GDM1 (cell line): Measurements from ENCODE around the gene LINGO3.

ENCODE experiments used
- DNase-seq: peaks from one replicate; lab custom pipeline; 2025; lab: John Stamatoyannopoulos, UW

The LINGO3 gene

DNA sequence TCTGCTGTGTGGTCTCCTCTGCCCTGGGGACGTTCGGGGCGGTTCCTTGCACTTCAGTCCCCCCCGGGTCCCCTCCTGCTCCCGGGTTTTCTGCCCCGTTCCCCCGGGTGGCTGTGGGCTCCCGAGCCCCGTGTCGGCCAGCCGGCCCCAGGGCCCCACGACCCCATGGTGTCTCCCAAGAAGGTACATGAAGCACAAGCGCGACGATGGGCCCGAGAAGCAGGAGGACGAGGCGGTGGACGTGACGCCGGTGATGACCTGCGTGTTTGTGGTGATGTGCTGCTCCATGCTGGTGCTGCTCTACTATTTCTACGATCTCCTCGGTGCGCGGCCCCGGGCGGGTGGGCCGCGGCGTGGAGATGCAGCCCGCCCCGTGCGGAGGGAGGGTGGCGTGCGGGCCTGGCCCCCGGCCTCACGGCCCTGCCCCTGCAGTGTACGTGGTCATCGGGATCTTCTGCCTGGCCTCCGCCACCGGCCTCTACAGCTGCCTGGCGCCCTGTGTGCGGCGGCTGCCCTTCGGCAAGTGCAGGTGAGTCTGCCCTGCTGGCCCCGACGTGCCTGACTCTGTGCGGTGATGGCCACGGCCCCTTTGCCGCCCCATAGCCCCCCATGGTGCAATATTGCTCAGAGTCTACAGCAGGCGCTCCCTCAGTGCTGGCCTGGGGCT is 31.8 kb upstream of the LINGO3 start:
- DNase-seq, result no peak

DNA sequence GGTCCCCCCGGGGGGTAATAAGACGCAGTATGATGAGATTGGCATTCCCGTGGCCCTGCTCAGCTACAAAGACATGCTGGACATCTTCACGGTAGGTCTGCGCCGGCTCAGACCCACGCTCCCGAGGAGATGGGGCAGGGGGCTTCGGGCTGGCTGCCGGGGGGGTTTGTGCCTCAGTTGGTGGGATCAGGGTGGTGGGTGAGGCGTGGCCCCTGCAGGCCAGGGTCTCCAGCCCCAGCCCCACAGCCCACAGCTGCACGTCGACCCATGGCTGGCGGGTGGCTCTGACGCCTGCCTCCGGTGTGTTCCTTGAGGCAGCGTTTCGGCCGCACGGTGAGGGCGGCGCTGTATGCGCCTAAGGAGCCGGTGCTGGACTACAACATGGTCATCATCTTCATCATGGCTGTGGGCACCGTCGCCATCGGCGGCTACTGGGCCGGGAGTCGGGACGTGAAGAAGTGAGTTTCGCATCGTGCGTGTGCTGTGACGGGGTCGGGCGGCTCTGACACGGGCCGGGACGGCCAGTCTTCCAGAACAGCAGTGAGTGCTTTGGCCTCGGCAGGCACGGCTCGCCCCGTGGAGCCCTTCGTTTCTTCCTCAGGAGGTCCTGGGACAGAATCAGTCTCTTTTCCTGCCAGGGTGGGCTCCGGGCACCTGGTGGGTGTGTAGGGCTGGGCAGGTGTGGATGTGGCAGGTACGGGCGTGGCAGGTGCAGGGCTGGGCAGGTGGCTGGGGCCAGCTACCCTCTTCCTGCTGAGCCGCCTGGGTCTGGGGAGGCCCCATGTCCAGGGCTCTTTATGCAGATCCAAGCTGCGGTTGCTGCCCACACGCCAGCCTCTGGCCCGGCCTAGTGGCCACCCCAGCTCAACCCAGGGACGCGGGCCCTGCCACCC is 31.0 kb upstream of the LINGO3 start:
- no peak for DNase-seq

DNA sequence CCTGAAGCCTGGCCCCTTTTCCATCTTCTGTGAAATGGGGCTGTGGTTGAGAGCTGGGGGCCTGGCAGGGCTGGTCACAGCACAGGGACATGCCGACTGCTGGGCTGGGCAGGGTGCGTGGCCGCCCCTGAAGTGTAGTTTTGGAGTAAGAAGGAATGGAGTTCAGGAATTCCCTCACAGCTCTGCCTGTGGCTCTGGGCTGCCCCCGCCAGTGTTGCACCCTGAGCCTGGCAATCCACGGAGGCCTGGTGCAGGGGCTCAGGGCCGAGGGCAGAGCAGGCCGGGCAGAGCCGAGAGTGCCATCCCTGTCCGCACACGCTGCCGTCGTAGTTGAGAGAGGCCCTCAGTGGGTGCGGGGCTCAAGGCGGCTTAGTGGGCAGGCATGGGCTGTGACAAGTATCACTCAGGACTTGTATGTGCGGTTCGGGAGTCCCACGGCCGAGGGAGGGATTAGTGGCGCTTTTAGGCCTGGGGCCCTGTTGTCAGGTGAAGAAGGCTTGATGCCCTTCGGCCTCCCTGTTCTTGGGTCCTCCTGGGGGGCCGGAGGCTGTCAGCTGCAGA is 30.2 kb upstream of the LINGO3 start:
- no peak for DNase-seq

DNA sequence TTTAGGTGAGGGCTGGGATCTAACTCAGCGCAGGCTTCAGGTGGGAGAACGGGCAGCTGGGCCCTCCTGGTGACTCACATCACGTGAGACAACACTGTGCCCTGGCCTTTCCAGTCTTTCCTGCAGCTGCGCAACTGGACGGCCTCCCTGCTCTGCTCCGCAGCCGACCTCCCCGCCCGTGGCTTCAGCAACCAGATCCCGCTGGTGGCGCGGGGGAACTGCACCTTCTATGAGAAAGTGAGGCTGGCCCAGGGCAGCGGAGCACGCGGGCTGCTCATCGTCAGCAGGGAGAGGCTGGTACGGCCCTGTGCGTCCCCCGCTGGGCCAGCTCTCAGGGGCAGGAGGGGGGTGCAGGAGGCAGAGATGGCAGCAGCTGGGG is 29.4 kb upstream of the LINGO3 start:
- no peak for DNase-seq

DNA sequence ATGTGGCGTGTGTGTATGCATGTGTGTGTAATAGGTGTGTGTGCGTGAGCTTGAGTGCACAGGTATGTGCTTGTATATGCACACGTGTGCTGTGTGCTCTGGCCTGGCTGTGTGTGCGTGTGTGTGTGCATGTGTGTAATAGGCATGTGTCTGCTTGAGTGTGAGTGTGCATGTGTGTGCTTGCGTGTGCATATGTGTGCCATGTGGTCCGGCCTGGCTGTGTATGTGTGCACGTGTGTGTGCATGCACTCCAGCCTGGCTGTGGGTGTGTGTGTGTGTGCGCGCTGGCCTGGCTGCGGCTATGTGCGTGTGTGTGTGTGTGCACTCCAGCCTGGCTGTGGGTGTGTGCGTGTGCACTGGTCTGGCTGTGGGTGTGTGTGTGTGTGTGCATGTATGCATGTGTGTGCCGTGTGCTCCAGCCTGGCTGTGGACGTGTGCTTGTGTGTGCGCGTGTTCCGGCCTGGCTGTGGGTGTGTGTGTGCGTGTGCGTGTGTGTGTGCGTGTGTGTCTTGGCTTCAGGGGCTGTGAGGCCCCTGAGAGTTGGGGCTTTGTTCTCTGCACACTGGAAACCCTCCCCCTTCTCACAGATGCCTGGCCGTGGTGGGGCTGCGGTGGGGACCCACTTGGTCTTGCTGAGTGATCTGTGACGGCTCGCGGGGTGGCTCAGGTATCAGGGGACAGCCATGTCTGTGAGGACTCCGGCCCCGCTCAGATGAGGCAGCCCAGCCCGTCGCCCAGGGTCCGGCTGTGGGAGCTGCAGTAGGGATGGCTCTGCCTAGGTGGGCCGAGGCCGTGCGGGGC is 28.8 kb upstream of the LINGO3 start:
- DNase-seq, result no peak

DNA sequence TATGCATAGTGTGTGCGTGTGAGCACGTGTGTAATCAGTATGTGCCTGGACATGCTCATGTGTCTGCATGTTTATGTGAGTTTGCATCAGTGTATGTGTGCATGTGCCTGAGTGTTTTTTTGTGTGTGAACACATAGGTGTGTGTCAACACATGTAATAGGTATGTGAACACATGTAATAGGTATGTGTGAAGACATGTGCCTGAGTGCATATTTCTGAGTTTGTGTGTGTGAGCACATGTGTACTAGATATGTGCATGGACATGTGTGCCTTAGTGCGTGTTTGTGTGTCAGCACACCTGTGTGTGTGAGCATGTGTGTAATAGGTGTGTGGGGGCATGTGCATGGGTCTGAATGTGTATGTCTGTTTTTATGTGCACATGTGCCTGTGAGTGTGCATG is 27.9 kb upstream of the LINGO3 start:
- no peak for DNase-seq

DNA sequence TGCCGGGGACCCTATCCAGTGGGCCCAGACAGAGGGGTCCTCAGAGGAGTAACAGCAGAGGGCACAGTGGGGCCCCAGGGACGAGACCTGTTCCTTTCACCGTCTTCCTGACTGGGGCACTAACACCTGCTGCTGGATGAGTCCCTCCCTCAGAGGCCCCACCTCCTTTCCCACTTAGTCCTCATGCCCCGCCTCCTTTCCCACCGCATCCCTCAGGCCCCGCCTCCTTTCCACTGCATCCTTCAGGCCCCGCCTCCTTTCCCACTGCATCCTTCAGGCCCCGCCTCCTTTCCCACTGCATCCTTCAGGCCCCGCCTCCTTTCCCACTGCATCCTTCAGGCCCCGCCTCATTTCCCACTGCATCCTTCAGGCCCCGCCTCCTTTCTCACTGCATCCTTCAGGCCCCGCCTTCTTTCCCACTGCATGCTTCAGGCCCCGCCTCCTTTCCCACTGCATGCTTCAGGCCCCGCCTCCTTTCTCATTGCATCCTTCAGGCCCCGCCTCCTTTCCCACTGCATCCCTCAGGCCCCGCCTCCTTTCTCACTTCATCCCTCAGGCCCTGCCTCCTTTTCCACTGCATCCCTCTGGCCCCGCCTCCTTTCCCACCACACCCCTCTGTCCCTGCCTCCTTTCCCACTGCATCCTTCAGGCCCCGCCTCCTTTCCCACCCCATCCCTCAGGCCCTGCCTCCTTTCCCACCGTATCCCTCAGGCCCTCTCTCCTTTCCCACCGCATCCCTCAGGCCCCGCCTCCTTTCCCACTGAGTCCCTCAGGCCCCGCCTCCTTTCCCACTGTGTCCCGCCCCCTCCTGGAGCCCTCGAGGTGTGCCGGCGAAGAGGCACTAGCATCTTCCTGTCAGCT is 27.3 kb upstream of the LINGO3 start:
- DNase-seq, result no peak

DNA sequence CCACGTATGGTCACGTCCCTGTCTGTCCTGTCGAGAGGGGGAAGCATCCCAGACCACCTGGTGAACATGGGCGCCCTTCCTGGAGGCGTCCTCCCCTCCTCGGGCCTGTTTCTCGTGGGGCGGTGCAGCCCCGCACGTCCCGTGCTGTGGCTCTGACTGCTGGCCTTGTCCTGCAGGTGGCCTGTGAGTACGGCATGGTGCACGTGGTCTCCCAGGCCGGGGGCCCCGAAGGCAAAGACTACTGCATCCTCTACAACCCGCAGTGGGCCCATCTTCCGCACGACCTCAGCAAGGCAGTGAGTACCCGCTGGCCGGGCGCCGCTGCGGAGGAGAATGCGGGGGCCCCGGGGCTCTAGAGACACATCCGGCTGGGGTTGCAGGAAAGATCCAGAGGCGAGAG is 26.5 kb upstream of the LINGO3 start:
- DNase-seq, result no peak

DNA sequence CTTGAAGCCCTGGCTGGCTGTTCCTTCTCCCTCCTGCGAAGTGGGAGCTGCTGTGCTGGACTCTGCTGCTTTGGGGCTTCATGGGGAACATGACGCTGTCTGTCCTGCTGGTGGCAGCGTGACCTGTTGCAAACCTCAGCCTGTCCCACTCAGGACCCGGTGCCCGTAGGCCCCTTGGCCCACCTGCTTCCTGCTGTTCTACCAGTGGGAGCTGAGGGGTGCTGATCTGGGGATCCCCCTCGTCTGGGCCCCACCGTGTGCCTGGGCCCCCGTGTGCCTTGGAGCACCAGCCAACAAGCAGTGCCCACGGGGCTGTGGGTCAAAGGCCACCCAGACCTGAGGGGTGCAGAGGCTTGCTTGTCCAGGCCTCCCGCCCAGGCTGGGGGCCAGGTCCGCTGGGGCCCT is 25.9 kb upstream of the LINGO3 start:
- no peak for DNase-seq

DNA sequence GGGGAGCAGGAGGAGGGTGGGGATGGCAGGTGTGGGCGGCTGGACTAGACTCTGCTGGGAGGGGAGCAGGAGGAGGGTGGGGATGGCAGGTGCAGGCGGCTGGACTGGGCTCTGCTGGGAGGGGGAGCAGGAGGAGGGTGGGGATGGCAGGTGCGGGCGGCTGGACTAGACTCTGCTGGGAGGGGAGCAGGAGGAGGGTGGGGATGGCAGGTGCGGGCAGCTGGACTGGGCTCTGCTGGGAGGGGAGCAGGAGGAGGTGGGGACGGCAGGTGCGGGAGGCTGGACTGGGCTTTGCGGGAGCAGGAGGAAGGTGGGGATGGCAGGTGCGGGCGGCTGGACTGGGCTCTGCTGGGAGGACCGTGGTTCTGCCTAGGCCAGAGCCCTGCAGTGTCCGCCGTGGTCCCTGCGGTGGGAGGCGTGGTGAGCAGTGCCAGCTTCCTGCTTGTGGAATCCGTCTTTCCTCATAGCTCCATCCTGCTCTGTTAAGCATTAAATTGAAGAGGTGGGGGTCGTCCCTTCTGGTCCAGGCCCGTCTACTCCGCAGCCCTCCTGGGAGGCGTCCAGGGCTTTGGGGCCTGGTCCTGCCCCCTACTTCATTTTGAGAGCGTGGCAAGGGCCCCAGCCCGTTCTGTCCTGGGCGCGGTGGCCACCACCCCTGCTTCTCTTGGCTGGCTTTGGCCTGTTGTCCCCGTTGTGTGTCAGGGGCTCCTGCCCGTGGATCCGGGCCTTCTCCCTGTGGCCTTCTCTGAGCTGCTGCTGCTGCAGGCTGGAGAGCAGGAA is 25.3 kb upstream of the LINGO3 start:
- DNase-seq, result no peak

DNA sequence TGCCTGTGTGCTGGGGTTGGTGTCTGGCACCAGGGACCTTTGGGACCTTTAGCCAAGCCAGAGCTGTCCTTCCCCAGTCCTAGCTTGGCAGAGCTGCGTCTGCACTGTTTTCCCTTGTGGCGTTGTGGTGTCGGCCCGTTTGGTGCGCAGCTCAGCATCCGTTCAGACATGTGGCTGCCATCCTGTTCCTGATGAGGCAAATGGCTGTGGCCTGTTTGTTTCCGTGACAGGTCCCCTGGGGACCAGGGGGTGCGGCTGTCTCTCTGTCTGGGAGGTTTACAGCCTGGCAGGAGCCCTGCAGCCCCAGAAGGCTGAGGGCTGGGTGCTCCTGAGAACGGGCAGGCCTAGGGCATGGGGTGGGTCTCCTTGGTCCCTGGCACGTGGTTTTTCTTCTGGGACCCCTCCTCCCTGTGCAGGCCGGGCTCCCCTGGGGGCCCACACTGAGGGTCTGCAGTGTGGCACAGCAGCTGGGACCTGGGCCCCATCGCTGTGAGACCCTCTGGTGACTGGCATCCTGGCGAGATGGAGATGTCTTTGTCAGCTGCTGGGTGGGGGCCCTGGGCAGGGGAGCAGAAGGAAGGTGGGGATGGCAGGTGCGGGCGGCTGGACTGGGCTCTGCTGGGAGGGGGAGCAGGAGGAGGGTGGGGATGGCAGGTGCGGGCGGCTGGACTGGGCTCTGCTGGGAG is 24.5 kb upstream of the LINGO3 start:
- DNase-seq, result no peak

DNA sequence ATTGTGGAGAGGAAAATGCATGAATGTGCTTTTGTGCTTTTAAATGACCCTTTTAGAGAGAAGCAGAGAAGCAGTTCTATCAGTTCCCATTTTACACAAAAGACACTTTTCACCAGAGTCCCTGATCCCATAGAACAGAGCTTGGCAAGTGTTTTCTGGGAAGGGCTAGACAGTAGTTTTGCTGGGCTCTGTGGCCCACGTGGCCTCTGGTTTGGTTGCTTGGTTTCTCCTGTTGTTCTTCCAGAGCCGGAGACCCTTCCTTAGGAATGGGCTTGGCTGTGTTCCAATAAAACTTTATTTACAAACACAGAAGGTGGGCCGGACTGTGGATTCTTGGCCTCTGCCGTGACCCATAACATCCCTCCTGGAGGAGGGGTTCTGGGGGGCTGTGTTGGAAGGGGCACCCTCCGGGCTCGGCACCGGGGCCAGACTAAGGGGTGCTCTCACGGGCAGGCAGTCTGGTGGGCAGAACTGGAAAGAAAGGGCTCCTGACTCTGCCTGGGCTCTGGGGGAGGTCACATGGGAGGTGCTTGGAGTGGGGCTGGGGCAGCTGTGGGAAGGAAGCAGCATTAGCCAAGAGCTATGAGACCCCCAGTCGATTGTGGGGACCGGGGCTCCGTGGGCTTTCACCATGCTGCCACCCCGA is 23.8 kb upstream of the LINGO3 start:
- DNase-seq, result no peak

DNA sequence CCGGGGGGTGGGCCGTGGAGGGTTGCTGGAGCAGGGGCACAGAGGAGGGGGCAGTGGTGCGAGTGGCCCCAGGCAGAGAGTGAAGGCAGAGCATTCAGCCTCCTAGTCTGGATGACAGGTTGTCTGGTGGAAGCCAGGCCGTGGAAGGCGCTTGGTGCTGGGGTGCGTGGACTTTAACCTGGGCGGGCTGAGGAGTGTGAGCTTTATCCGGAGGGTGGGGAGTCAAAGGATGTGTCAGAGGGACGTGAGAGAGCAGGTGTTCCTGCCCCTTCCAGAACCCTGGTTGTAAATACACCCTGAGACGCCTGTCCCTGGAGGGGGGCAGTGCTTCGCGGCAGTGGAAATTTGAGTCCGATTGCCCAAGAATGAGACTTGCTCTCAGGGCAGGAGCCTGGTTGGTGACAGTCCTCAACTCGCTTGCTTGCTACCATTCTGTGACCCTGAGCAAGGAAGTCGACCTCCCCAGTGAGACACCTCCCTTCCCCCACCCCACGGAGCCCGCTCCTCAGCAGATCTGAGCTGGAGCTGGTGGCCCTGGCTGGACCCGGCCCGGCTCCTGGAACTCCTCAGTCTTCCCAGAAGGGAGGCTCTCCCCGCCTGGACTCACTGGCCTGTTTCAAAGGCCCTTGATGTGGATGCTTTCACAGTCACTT is 22.8 kb upstream of the LINGO3 start:
- no peak for DNase-seq

DNA sequence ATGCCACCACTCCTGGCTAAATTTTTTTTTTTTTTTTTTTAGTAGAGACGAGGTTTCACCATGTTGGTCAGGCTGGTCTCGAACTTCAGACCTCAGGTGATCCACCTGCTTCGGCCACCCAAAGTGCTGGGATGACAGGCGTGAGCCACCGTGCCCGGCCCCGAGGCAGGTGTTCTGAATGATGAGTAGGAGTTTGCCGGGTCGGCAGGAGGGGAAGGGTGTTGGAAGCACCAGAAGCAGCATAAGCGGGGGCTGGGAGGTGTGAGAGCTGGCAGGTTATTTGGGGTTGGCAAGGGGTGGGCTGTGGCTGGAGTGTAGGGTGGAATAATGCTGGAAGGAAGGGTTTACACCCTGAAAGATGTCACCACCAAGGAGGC is 22.3 kb upstream of the LINGO3 start:
- DNase-seq, result no peak

DNA sequence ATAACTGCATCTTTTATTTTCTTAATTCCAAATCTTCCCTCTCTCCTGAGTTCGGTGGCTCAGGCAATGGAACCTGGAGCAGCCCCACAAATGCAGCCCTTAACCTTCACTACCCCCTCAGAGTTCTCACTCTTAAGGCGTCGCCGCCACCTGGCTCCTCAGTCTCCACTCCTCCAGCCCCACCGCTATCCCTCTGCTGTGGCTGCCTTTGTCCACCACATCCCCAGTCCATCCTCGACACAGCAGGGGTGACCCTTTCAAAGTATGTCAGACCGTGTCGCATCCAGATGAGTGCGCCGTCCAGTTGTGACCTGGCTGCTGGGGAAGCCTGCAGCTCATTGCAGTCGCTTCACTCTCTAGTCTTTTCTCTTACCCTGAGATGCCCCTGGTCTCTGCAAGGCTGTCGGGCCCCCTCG is 21.6 kb upstream of the LINGO3 start:
- no peak for DNase-seq

DNA sequence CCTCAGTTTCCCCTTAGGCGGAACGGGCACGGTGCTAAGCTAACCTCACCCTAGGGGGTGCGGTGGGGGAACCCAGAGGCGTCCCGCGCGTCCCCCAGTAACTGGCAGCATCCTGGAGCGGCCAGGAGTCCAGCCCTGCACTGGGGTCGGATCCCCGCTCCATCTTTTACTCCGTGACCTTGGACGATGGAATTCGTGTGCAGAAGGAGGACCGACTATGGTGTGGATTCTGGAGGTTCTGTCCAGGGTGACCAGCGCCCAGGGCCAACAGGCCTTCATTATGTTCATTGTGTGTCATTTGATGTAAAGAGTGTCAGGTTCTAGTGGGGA is 21.2 kb upstream of the LINGO3 start:
- no peak for DNase-seq

DNA sequence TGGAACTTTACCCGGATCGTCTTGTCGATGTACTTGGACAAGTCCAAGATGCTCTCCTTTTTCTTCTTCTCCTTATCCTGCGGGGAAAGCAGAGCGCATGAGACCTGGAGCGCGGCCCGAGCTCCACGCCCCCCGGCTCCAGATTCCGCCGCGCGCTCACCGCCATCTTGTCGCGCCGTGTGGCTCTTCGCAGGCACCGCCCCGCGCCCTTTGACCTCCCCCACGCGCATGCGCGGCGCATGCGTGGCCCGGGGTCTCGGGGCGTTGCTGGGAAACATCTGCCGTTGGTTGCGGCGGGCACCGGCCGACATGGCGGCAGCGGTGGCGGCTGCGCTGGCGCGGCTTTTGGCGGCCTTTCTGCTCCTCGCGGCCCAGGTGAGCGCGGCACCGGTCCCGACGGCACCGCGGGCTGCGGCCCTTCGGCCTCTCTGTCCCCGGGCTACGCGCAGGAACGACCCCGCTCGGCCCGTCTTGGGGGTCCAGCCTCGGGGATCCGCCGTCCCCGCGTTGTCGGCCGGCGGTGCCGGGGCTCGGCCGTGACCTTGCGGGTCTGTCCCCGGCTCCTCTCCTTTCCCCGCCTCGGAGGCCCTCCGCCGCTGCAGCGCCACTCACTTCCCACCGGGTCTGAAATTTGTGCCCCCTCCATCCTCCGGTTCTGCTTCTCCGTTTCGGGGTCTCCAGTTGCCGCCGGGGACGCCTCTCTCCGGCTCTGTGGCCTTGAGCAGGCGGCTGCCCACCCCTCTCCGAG is 20.6 kb upstream of the LINGO3 start, which contains the start of the genes LSM7 and SPPL2B:
TSS of gene LSM7 (minus strand) at position 186 of the 748 bp plus-strand sequence. CDS start at position 166, 20 bp downstream.
TSS of gene SPPL2B (plus strand) at position 284 of the 748 bp plus-strand sequence. CDS start at position 310, 26 bp downstream.
- peak; percentile 87 for DNase-seq

DNA sequence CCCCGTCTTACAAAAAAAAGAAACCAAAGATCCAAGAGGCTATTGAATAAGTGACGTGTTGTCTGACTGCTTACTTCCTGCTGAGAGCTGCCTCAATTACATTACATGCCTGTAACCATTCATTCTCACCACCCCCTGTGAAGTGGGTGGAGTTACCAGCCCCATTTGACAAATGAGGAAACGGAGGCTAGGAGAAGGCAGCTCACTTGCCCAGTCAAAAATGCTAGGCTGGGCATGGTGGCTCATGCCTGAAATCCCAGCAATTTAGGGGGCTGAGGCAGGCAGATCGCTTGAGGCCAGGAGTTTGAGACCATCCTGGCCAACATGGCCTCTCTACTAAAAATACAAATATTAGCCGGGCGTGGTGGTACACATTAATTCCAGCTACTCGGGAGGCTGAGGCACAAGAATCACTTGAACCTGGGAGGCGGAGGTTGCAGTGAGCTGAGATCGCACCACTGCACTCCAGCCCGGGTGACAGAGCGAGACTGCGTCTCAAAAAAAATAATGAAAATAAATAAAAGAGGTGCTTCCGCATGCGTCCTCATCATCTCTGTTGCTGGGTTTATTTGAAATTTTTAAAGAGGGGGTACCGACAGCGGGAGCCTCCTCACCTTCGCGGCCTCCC is 19.9 kb upstream of the LINGO3 start:
- no peak for DNase-seq
